AG09309 (cell line): ENCODE results near the gene TOMM22.

Experiments used
- DNase-seq: peaks from one replicate; pipeline ENCODE4 v3.0.0-alpha.2; 2010; ENCODE audit warnings: low read depth
- H3K4me3 ChIP-seq: 2 replicates; pipeline ENCODE4 v1.5.1; 2011; ENCODE audit warnings: mild to moderate bottlenecking, low read depth, low read length, moderate library complexity; ENCODE audit not compliant: control insufficient read depth
- CTCF ChIP-seq: IDR thresholded peaks from 2 replicates; pipeline ENCODE4 v1.5.1; 2011; ENCODE audit warnings: mild to moderate bottlenecking, low read depth, low read length, inconsistent platforms; ENCODE audit not compliant: insufficient read depth, control insufficient read depth; ENCODE audit errors: missing control alignments

The TOMM22 gene

GRCh38 chr22:38694049-38694448 is 12.3 kb downstream of the TOMM22 start:
- H3K4me3 ChIP-seq: no peak overlapping the region
- no peak for TF ChIP-seq CTCF
- DNase-seq: no peak

GRCh38 chr22:38694940-38695339 is 13.2 kb downstream of the TOMM22 start:
- H3K4me3 ChIP-seq: no peak overlapping the region
- no peak for DNase-seq

GRCh38 chr22:38696606-38697424 is 15.1 kb downstream of the TOMM22 start:
- TF ChIP-seq CTCF: no peak
- DNase-seq: peak; percentile 48
- no peak overlapping the region for H3K4me3 ChIP-seq

More at GRCh38 chr22:38694940-38695339, 13.2 kb downstream of the TOMM22 start:
- TF ChIP-seq CTCF: no peak

- no peak overlapping the region for H3K4me3 ChIP-seq
- no peak for DNase-seq
Measured at GRCh38 chr22:38697425-38698089, 15.8 kb downstream of the TOMM22 start.

GRCh38 chr22:38698407-38699094 is 16.8 kb downstream of the TOMM22 start:
- H3K4me3 ChIP-seq: peak overlapping the region; percentile 50; the same call in 1 of the 2 replicates
- no peak for TF ChIP-seq CTCF
- no peak for DNase-seq

More at GRCh38 chr22:38697425-38698089, 15.8 kb downstream of the TOMM22 start:
- TF ChIP-seq CTCF: no peak

- peak overlapping the region; percentile 50 for H3K4me3 ChIP-seq
- no peak for DNase-seq
- TF ChIP-seq CTCF: no peak
Measured at GRCh38 chr22:38699143-38699542, 17.4 kb downstream of the TOMM22 start.
